Fibroblast of pulmonary artery (primary cell): ENCODE results near the gene INSR.

Source experiments
- DNase-seq: peaks from one replicate; pipeline ENCODE4 v3.0.0-alpha.2; 2010; ENCODE audit warnings: low read depth
- H3K4me3 ChIP-seq: replicated peaks from 2 replicates; pipeline ENCODE4 v1.5.1; 2011; ENCODE audit warnings: low read depth, mild to moderate bottlenecking, control low read depth, low read length, moderate library complexity
- TF ChIP-seq, protein P1 (sequence below): IDR thresholded peaks from 2 replicates; pipeline ENCODE4 v1.5.1; 2011; ENCODE audit warnings: mild to moderate bottlenecking, control low read depth, low read length, inconsistent platforms; ENCODE audit errors: missing control alignments

The INSR gene

DNA sequence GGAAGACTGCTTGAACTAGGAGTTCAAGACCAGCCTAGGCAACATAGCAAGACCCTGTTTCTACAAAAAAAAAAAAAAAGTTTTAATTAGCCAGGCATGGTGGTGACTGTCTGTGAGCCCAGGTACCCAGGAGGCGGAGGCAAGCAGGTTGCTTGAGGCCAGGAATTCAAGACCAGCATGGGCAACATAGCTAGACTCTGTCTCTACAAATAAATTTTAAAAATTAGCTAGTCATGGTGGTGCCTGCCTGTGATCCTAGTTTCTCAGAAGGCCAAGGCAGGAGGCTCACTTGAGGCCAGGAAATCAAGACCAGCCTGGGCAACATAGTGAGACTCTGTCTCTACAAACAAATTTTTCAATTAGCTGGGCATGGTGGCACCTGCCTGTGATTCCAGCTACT lies 6.1 kb downstream of the INSR start:
- H3K4me3 ChIP-seq, result no peak overlapping the region
- DNase-seq, result no peak
- TF ChIP-seq, protein P1, sequence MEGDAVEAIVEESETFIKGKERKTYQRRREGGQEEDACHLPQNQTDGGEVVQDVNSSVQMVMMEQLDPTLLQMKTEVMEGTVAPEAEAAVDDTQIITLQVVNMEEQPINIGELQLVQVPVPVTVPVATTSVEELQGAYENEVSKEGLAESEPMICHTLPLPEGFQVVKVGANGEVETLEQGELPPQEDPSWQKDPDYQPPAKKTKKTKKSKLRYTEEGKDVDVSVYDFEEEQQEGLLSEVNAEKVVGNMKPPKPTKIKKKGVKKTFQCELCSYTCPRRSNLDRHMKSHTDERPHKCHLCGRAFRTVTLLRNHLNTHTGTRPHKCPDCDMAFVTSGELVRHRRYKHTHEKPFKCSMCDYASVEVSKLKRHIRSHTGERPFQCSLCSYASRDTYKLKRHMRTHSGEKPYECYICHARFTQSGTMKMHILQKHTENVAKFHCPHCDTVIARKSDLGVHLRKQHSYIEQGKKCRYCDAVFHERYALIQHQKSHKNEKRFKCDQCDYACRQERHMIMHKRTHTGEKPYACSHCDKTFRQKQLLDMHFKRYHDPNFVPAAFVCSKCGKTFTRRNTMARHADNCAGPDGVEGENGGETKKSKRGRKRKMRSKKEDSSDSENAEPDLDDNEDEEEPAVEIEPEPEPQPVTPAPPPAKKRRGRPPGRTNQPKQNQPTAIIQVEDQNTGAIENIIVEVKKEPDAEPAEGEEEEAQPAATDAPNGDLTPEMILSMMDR, result no peak

DNA sequence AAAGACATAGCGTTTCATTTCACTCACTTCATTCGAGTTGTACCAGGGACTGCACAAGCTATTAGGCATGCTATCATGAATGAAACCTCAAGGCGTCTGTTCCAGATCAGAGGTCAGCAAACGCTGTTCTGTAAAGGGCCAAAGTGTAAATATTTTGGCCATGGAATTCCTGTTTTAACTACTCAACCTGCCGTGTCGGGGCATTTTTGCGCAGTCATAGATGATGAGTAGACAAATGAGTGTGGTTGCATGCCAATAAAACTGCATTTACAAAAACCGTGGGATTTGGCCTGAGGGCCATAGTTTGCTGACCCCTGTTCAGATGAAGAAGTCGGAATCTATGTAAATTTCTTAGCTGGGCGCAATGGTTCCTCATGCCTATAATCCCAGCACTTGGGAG lies 6.5 kb downstream of the INSR start:
- TF ChIP-seq, protein P1, result no peak

DNA sequence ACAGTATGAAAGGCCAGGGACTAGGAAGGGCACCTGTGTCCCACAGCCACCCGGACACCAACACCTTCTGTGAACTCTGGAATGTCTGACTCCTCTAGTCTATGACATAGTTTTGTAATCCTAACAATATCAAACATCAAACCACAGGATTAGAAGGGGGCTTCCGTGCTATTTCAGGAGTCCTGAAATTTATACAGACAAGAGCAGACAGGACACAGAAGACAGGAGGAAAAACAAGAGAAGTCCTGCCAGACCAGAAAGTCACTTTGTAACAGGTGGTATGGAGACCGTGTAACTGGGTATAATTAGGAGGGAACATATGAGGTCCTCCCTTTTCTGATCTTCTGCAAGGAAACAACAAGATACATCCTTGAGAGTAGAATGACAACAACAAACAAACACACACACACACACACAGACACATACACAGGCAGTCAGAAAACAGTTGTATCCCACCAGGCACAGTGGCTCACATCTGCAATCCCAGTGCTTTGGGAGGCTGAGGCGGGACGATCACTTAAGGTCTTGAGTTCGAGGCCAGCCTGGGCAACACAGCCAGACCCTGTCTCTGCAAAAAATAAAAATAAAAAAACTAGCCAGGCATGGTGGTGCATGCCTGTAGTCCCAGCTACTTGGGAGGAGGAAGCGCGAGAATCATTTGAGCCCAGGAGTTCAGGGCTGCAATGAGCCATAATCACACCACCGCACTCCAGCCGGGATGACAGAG lies 13.1 kb downstream of the INSR start:
- TF ChIP-seq, protein P1, result no peak
- no peak overlapping the region for H3K4me3 ChIP-seq
- no peak for DNase-seq

More for the DNA sequence above, 6.5 kb downstream of the INSR start:
- DNase-seq, result no peak
- H3K4me3 ChIP-seq, result no peak overlapping the region

DNA sequence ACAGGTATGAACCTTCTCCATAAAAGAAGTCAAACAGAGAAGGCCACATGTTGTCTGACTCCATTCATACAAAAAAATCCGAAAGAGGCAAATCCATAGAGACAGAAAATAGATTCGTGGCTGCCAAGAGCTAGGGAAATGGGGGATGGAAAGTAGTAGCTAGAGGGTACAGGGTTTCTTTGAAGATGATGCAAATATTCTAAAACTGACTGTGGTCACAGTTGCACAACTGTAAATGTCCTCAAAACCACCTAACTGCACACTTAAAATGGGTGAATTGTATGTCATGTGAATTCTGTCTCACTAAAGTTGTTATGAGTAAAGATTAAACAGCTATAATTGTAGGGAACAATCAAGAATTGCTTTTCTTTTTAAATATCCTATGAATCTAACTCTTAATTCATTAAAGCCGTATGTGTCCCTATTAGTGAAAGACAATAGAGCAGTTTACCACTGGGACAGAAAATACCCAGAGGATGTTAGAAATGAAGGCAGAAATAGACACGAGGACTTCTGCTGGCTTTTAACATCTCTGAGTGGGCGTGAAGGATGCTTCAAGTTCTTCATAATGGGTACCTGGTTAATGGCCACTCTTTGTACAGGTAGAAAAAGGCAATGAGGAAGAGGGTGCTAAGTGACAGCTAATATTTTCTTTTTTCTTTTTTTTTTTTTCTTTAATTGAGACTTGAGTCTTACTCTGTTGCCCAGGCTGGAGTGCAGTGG lies 21.2 kb downstream of the INSR start:
- TF ChIP-seq, protein P1, result no peak
- no peak for DNase-seq
- no peak overlapping the region for H3K4me3 ChIP-seq

DNA sequence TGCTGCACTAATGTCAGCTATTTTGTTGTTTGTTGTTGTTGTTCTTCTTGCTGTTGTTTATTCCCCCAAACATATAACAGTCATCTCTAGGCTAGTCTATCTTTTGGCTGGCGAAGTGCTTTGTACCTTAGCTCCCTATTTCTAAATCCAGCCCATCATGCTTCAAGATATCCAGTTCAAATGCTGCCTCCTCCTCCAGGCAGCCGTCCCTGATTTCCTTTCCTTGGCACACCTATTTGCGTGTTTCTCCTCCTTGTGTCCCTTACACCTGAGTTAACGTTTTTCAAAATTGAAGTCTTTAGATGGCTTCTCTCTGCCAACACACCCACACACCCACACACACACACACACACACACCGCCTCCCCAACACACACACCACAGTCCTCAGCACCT lies 25.5 kb downstream of the INSR start:
- TF ChIP-seq, protein P1, result no peak
- DNase-seq, result no peak
- no peak overlapping the region for H3K4me3 ChIP-seq

DNA sequence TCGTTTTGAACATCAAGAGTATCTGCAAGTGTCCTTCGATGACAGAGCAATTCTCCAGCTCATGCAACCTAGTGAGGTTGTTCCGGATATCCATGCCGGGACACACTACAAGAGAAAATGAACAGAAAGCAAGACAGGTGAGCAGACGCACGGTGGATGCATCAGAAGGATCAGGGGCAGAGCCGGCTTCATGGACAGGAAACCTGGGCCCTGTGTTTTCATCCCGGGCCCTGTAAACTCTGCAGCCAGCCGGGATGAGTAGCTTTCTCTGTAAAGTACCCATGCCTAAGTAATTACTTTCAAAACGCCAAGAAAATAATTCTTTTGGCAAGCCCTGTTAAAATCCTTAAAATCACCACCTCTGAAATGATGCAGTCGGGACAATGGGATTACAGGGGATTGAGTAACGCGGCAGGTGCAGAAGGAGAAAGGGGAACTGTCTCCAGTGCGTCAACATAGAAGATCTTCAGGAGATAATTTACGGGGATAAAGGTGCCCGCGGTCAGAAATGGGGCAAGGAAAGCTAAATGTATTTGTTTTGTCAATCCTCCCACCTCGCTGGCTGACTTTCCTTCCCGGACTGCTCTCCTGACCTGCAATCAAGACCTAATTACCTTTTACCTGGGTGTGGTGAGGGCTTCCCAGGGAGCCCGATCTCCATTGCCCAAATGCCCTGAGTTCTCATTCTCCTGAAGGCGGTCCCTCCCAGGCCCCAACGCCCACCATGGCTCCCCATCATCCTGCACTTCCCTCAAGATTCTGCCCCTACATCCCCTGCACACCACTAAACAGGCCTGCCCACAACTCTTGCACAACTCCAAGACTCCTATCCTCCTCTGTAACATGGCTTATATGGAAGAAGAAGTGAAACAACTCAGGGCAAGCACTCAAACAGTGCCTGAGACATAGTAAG lies 26.2 kb downstream of the INSR start:
- H3K4me3 ChIP-seq, result no peak overlapping the region
- TF ChIP-seq, protein P1, result no peak
- no peak for DNase-seq
